Activated T-cell treated with anti-CD3 and anti-CD28 coated beads for 48 hours (primary cell): Measurements from ENCODE around the gene PLCB4.

Experiments used
- DNase-seq: peaks from one replicate; pipeline ENCODE4 v3.0.0-alpha.2; 2020; ENCODE audit warnings: low read depth

Gene PLCB4

DNA sequence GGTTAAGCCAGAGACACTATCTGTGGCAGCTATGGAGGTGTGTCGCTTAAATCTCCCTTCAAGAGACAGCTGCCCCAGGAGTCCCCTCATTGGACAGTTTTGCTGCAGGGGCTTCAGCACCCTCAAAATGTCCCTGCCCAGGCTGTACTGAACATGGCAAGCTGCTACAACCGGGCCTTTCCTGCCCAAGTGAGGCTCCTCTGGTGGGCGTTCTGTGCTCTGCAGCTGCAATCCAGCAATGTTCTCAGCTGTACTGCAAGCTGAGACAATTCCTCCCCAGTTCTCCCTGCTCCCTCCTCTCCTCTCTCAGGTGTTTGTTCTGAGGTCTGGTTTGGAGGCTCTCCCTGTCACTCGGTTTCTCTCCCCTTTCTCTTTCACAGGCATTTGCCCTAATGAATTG is 254.7 kb downstream of the PLCB4 start:
- no peak for DNase-seq

DNA sequence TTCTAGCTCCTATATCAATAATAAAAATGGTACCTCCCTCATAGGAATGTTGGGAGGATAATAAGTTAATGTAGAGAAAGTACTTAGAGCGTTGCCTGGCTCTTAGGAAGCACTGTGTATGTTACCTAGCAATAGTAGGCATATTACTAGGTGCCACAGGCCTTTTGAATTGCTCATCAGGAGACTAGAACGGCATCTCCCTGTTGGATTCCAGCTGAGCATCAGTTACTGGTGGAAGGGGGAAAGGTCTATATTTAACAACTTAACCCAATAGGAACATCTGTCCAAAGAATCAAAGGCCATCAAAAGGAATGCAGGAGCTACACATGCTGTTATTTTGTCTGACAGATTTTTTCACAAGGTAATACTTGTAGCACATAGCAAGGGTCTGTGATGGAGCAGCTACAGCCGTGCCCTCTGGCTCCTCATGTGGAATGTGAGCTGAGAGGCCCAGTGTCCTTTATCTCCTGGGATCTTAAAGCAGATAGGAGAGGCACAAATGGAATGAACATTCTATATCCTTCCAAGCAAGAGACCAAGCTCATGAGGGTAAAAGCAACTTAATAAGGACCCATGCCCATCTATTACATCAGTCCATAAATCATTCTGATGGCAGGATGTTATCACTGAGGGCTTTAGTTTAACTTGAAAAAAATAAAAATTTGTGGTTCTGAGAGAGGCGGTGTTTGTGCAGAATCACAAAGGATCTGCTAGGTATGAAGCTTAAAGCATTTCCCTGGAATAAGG is 260.6 kb downstream of the PLCB4 start:
- DNase-seq: no peak

DNA sequence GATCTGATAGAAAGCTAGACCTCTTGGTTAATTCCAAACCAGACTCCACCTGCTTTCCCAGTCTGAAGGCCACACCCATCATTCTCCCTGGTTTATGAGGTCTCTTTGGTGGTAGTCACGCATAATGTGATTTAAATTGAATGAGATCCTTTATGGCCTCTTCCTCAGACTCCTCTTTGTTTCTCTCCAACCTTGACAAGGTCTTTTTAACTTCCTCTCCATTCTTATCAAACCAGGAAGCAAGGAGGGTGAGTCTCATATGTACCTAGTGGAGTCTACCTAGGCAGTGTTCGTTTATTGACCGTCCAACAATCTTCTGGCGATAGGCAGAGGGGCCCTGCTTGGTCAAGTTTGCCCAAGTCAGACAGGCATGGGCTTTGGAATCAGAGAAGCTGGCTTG is 261.3 kb downstream of the PLCB4 start:
- DNase-seq: no peak

DNA sequence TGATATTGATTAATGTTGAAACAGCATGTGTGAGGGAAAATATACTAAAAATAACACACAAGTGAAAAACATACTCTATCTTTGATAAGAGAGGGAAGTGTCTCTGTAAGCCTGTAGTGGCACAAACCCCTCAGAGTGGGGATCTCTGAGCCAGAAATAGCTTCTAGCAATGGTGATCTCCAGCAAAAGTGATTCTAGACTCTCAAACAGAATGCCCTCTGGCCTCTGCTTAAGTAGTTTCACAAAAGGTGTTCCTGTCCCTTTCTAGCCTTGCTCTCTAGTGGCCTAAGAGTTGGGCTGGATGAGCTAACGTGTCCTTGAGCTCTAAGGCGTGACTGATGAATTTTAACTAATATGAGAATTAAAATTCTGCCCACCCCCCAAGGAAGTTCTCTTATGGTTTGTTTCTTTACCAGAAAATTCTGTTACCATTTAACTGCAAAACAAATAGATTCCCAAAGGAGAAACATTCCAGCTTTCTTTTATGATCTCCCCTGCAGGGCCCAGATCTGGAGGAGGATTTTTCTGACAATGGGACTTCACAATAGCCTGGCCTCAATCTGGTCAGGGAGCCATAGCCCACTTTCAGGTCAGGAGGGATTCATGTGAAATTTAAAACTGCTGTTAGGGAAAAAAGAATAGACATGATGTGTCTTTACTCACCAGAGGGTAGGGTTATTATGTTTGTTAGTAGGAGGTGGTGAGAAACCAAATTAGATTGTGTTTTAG is 263.0 kb downstream of the PLCB4 start:
- no peak for DNase-seq

DNA sequence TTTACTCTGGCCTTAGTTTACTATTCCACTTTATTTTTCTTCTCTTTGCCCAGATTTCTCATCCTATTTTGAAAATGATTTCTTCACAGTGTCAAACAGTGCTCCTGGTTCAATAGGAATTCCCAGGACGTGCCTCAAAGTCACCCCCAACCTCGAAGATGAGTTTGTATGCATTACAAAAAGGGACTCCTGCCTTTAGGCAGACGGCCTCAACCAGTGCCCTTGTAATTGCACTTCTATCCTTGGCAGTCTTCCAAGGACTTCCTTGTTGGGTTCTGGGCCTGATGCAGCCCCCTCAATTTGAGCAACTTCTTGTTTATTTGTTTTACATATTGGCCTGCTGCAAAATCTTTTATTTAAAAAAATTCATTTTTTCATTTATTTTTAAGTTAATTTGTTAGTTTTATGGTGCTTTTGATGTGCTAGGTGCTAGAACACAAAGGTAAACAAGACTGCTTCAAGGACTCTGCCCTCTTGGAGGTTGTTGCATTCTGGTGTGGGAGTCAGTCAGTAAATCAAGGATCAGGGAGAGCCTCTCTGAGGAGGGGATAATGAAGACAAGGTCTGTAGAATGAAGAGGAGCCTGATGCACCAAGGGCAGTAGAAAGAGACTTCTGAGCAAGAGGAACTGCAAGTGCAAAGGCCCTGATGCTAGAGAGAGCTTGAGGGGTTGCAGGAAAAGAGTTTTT is 264.0 kb downstream of the PLCB4 start:
- no peak for DNase-seq

DNA sequence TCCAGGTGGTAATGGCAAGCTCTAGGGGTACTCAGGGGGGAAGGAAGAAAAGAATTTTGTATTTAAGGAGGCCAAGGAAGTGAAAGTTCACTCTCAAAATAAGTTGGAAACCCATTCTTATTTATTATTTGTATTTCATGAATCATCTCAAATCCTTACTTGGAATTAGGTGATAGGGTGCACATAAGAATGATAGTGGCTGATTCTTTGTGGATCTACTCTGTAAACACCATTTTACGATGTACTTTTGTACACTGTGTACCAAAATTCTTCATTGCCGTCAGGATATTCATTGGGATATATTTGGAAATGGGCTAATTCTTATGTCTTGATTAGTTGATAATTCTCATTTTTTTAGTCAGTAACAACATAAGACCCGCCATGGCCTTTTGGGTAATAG is 266.0 kb downstream of the PLCB4 start:
- DNase-seq: no peak

DNA sequence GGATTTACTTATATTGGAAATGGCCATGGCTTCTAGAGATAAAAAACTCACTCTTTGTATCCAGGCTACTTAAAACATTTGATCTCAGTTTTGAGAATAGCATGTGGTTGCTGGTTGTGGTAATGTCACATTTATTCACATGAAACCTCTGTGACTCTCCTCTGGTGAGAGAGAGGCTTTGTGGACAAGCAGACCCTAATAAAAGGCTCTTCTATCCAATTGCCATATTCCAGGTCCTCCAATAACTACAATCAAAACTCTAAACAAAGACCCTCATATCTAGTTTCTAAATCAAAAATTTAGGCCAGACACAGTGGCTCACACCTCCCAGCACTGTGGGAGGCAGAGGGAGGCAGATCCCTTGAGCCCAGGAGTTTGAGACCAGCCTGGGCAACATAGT is 269.2 kb downstream of the PLCB4 start:
- no peak for DNase-seq

DNA sequence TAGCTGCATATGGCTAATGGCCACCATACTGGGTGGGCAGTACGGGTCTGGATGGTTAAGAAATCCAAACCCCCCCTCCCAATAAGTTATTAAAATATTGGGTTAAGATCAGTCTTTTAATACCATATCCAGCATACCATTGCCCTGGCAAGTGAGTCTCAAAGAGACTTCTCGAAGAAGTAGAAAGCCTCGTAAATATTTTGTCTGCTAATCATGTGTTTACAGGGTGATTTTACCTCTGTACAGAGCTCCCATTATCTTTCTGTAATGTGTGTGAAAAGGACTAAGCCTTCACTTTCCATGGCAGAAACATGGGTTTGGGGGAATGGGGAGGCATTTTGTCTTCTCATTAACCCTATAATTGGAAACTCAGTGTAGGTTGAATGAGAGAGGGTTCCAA is 270.8 kb downstream of the PLCB4 start:
- no peak for DNase-seq

DNA sequence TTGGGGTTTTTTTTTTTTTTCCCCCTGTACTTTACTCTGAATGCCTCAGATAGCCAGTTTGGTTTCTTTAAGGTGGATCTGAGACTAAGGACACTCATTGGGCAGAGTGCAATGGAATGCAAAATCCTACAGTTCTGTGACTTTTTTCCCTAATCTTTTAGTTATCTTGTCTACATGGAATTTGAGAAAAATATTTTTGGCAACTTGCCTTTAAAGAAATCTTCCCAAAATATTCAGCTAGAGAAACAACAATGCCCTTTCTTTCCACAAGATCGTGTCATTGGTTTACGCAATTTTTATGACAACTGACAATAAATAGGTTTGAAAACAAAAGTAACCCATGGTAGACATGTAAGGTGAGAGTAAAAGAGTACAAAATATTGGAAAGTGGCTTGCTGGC is 273.8 kb downstream of the PLCB4 start:
- no peak for DNase-seq

DNA sequence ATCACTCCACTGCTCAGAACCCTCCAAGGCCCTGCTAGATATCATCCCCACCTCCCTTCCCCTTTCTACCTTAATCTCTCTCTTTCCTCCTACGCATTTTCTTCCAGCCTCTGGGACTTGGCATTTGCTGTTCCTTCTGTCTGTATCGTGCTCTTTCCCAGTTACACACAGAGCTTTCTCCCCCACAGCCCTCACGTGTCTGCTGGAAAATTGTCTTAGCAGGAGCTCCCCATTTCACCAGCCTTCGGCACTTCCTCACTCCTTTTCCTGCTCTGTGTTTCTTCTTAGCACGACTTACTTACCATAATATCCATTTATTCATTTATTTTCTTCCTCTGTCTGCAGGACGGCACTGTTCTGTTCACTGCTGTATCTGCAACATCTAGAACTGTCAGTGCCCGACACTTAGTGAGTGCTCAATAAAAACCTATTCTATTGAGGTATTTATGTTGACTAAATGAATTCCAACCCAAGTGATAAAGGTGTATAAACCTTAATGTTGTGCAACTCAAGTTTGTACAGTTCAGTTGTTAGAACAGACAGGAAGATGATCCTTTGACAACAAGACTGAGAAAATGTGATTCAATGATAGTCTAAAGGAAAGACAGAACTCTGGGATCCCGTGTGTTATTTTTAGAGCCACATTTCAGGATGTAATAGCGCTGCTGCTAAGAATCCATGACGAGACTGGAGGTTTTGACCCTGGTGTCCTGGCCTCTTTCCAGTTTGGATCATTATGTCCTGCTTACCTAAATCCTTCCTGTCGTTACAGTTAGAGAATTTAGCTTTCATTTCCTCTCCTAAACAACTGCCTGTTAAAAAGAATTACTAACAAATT is 275.4 kb downstream of the PLCB4 start:
- DNase-seq: no peak

DNA sequence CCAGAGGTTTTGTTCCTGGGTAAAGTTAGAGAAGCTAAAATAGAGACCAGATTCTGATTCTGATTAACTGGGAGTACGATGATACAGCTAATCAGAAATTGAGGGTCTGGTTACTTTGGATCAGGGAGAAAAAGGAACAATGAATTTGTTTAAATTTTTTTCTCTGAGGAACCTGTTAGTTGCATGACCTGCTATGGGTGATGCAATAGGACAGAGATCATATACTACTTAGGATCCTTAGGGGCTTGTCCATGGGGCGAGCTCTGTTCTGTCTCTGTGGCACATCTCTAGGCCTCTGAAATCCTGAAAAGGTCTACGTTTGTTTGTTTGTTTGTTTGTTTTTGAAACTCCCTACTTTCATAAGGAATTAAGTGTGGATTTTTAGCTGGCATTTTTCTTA is 279.4 kb downstream of the PLCB4 start:
- DNase-seq: no peak

DNA sequence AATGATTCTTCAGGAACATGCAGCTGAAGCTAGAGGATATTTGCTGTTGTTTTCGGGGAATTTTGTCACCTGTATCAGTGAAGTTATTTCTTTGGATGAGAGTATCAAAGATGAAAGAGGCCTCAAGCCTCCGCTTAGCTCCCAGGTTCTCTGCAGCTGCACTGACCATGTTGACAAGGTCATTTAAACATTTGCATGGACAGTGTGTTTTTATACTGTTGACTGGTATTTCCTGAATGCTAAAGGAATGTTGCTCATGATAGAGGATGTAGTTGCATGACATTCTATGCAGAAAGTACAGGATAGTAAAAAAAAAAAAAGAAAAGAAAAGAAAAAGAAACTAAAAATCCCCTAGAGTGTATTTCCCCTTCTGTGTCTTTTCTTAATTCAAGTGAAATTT is 279.9 kb downstream of the PLCB4 start:
- no peak for DNase-seq

DNA sequence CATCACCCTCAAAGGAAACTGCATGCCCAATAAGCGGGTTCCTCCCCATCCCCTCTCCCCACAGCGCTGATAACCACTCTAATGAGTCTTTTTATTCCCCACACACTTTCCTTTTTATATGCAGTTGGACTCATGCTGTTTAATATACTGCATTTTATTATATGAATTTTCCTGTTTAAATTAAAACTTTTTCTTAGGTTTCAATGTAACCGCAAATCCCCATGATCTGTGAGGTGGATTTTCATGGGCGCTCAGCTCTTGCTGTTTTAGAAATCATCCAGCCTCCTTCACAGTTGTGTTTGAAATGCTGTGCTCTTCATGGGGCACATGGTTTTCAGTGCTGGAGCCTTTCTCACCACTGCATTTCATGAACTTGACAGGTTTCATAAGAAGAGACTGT is 280.4 kb downstream of the PLCB4 start:
- DNase-seq: no peak

DNA sequence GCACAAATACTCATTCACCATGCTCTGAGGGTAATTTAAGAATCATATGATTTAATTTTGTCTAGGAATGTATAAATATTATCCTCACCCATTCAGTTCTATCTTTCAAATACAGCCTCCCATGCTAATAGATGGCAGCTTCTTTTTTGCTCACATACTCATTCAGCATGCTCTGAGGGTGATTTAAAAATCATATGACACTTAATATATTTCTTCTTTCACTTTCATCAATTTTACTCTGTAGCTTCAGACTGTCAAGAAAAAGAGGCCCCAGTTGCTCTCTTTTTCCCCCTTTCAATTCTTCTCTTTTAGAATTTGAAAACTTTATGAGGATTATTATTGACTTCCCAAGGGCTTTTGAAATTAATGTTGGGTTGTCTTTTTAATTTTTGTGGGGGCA is 283.9 kb downstream of the PLCB4 start:
- no peak for DNase-seq

DNA sequence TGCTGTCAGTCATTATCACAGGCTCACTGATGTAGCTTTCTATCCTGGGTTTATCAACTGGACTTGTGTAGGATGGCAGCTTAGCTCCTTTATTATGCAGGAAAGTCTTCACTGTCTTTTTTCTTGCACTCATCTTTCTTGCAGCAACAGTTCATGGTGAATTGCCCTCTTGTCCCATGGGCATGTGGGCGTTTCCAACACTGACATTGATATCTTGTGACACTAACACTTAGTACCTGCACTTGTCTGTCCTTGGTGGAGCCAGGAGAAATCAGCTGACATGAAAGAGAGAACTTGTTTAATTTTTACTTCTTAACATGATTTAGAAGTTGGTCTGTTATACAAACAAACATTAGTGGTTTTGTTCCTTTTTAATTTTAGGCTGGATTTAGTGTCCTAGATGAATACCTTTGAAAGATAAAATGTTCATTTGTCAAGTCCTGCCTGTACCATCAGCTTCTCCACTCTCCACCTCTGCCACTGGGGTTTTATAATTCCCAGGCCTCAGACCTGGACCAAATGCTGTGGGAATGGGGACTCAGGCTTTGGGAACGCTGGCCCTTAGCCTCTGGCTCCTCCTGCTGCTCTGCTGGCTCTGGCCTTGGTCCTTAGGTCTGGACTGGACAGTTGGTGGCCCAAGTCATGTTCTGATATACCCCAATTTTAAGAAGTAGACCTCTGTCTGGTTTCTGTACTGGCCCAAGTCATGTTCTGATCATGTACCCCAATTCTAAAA is 284.5 kb downstream of the PLCB4 start:
- DNase-seq: no peak

DNA sequence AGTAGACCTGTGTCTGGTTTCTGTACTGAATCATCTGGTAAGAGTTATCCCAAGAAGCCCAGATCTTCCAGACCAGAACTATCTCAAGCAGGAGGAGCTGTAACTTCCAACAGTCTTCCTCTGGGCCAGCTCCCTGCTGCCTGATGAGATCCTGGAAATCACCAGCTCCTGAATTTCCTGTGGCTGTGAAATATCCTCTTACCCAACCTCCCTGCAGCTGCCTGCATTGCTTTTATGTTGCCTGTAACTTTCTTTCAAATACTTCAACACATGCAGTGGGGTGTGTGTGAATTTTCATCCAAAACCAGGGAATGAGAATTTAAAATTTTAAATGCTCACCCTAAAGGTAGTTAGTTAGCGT is 285.0 kb downstream of the PLCB4 start:
- DNase-seq: no peak

DNA sequence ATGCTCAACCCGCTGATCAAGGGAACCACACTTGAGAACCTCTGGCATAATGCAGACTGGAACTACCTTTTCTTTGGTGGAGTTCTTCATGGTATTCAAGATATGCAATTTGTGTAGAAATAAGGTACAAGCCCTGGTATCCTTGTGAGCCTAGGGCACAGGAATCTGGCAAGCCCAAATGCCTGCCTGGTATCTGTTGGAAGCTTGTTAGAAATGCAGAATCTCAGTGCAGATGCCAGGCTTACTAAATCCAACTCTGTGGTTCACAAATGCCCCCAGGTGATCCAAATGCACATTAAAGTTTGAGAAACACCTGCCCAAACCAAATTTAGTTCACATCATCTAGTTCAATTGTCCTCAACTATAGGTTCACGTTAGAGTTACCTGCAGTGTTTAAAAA is 285.7 kb downstream of the PLCB4 start:
- DNase-seq: no peak

DNA sequence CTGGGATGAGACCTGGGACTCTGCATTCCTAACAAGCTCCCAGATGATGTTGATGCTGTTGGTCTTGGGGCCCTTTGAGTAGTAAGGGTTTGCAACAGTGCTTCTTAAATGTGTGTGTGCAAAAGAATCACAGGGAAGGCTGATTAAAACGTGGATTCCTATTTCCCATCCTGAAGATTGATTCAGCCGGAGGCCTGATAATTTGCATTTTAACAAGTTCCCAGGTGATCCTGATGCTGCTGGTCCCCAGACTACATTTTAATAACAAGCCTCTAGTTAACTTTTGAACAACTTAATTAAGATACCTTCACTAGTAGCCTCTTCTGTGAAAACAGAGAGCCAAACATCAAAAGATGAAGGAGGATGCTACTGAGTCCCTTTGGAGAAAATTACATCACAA is 289.1 kb downstream of the PLCB4 start:
- no peak for DNase-seq

DNA sequence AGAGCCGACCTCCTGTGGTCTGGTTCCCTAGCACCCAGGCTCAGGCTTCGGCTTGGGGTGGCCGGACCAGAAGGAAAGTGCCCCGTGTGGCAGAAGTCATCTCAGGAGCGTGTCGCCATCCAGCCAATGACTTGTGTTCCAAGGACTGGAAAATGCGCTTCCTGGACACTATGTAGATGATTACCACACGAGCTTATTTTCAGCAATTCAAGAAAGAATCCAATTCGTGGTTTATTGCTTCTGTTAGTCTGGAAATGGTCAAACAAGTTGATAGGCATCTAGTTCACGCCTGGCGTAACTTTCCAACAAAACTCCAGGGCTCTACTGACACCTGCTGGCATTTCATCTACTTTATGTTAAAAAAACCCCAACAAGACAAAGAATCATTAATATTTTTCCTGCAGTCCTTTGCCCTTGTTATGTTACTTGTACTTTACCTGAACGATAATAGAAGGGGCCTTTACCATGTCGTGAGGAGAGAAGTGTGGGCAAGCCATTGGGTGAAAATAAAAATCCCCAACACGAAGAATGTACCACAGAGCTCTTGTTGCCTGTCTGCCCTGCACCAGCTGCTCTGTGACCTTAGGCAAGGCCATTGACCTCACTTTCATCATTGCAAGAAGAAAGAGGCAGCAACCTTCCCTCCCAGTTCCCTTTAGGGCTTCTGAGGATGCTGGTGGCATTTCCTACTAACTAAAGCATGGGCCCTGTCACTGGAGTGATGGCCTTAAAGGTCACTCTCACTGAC is 290.8 kb downstream of the PLCB4 start:
- DNase-seq: no peak

DNA sequence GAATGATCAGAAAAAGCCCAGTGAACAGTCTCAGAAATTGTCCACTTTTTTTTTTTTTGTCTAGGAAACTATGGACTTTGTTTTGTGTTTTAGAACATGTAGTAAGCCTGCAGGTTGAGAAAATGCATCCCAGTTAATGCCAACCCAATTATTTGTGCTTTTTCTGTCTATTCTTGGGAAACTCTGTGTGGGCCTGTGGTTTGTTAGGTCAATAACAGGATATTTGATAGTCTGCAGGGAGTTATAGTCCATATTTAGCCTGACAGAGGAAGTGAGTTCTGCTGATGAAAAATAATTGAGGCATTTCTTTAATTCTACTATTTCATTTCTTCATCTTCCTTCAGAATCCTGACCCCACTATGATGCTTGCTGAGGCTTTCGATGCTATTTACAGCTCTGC is 291.5 kb downstream of the PLCB4 start:
- no peak for DNase-seq

DNA sequence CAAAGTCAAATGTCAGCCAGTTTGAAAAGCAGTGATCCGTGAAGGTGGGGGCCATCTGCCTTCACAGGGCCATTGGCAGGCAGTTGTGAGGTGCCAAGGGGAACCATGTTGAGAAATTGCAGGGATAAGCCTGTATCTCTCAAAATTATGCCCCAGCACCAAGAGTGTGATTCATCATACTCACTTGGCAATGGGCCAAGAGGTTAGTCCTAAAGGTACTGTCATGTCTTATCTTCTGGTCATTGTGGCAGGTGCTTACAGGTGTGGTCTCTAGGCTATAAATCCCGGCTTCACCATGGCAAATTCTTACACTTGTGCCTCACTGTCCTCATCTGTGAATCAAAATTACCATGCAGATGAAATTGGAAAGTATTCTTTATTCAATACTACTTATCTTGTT is 294.8 kb downstream of the PLCB4 start:
- DNase-seq: no peak
